GM19328 (cell line): ENCODE data around the gene F3.
"Not testable (repeated sequence)": the region's sequence is repeated elsewhere in the genome, so short reads cannot be mapped to it uniquely, and the experiment has no call there.

Experiments
- ATAC-seq: cut with Tn5 transposase; IDR thresholded peaks from one replicate; pipeline ENCODE4 v1.9.1; 2021; ENCODE audit warnings: mild to moderate bottlenecking, moderate library complexity; ENCODE audit not compliant: unreplicated experiment

Gene F3

GRCh38 chr1:94541246-94542087 is at the start of gene F3:
F3 (minus strand) TSS chr1:94541759; CDS start chr1:94541636, 123 bp downstream.
- ATAC-seq: no peak

DNA sequence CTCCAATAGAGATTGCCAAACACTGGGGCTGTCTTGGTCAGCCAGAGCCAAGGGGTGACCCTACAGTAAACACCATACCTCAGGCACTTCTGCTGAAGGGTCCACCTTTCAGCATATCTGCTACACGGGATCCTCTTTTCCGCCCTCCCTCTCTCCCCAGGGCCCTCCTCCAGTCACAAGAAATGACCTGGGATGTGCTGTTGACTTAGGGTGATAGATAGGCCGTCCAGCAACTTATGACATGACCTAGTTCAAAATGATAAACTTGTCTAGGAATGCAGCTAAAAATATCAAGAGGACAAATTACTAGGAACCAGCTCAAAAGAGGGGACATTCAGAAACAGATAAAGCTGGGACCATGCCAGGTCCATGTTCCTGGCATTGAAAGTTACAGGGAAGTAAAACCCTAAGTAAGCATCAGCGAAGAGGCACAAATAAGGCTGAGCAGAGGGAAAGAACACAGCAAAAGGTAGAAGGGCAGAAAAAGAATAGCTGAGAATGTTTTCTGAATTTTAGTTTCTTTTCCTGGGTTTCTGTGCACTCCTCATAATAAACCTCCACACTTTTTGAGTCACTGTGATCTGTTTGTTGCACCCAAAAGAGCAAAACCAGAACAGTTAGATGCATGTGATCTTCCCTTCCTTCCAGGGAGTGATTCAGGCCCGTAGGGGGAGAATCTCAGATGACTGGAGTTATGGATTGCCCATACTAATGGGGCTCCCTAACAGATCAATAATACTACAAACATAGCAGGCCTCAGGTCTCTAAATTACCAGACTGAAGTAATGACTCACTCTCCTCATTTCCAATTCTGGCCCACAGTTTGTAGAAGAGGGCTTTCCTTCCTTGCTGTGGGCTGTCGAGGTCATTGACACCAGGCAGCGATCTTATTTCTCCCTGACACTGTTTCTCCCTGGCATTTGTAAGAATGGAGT is 48.9 kb upstream of the F3 start:
- ATAC-seq: no peak

GRCh38 chr1:94589728-94590127 is 48.2 kb upstream of the F3 start:
- ATAC-seq: no peak

DNA sequence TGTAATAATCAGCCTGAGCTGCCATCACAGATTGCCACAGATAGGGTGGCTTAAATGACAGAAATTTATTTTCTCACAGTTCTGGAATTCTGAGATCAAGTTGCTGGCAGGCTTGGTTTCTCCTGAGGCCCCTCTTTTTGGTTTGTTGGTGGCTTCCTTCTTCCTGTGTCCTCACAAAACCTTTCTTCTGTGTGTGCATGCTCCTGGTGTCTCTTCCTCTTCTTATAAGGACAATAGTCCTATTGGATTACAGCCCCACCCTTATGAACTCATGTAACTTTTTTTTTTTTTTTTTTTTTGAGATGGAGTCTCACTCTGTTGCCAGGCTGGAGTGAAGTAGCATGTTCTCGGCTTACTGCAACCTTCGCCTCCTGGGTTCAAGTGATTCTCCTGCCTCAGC is 41.0 kb upstream of the F3 start:
- ATAC-seq: no peak

GRCh38 chr1:94580367-94581115 is 39.0 kb upstream of the F3 start:
- ATAC-seq: no peak

DNA sequence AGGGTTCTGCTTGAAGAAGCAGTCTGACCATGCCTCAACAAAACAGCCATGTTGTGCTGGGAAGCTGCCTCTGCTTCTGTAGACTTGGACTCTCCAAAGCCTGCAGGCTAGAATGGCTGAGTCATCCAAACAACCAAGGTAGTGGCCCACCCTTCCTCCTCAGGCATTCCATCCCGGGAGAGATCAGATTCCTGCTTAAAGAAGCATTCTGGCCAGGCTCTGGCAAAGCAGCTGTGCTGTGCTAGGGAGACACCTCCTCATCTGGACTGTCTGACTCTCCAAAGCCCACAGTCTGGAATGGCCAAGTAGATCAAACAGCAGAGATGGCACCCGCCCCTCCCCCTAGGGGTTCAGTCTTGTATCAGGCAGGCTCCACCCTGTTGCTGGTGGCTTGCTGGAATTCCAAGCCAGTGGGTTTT is 38.3 kb upstream of the F3 start:
- no peak for ATAC-seq

DNA sequence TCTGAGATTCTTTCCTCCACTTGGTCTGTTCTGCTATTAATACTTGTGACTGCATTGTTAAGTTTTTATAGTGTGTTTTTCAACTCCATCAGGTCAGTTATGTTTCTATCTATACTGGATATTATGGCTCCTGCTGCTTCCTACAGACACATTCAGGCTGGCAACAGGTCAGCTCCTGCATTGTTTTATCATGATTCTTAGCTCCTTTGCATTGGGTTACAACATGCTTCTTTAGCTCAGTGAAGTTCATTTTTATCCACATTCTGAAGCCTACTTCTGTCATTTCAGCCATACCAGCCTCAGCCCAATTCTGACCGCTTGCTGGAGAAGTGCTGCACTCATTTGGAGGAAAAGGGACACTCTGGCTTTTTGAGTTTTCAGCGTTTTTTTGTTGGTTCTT is 37.3 kb upstream of the F3 start:
- ATAC-seq: no peak

DNA sequence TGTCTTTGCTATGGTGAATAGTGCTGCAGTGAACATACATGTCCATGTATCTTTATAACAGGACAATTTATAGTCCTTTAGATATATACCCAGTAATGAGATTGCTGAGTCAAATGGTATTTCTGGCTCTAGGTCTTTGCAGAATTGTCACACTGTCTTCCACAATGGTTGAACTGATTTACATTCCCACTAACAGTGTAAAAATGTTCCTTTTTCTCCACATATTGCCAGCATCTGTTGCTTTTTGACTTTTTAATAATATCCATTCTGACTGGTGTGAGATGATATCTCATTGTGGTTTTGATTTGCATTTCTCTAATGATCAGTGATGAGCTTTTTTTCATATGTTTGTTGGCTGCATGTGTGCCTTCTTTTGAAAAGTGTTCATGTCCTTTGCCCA is 32.4 kb upstream of the F3 start:
- not testable (repeated sequence) for ATAC-seq

GRCh38 chr1:94572780-94573179 is 31.2 kb upstream of the F3 start:
- ATAC-seq: no peak

GRCh38 chr1:94570965-94571364 is 29.4 kb upstream of the F3 start:
- not testable (repeated sequence) for ATAC-seq

DNA sequence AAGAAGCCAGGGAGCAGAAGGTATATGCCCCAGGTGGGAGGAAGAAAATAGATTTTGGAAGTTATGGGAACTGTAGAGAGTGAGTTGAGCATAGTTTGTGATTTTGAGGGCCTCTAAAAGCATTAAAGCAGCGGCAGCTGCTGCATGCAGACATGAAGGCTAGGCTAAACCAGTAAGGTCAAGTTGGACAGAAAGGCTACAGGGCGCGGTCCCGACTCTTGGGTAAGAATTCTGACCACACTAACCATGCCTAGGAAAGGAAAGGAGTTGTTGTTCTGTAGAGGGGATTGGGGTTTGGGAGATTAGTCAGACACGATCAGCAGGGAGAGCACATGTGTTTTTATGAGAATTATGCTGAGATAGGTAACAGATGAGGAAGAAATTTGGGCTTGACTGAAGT is 27.2 kb upstream of the F3 start:
- not testable (repeated sequence) for ATAC-seq

DNA sequence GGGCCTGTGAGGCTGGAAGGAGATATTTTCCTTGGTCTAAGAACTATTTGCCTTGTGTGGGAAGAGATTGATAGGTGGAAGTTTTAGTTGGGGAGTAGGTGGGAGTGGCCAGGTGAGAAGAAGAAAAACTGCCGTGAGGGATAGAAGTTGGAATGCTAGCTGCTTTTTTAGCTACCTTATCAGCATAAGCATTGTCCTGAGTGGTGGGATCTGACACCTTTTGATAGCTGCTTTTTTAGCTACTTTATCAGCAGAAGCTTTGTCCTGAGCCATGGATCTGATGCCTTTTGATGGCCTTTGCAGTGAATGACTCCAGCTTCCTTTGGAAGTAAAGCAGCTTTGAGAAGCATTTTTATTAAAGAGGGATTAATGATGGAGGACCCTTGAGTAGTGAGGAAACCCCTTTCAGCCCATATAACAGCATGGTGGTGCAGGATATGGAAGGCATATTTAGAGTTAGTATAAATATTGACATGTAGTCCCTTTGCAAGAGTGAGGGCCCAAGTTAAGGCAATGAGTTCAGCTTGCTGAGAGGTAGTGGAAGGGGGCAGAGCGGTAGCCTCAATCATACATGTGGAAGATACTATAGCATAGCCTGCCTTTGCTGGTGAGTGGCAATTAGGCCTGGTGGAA is 26.5 kb upstream of the F3 start:
- not testable (repeated sequence) for ATAC-seq

GRCh38 chr1:94566436-94566835 is 24.9 kb upstream of the F3 start:
- not testable (repeated sequence) for ATAC-seq

DNA sequence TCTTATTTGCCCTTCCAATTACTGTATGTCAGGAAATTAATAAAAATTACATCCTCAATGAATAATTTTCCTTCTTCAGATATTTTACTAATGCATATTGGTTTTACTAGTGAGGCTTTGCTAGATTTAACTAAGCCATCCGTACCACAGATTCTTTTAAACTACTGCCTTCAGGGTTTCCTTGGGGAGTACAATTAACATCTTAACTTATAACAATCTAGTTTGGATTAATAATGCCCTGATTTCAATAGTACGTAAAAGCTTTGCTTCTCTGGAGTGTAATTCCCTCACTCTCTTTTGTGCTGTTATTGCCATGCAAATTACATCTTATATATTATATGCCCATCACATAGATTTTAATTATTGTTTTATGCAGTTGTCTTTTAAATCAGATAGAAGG is 24.3 kb upstream of the F3 start:
- ATAC-seq: no peak

DNA sequence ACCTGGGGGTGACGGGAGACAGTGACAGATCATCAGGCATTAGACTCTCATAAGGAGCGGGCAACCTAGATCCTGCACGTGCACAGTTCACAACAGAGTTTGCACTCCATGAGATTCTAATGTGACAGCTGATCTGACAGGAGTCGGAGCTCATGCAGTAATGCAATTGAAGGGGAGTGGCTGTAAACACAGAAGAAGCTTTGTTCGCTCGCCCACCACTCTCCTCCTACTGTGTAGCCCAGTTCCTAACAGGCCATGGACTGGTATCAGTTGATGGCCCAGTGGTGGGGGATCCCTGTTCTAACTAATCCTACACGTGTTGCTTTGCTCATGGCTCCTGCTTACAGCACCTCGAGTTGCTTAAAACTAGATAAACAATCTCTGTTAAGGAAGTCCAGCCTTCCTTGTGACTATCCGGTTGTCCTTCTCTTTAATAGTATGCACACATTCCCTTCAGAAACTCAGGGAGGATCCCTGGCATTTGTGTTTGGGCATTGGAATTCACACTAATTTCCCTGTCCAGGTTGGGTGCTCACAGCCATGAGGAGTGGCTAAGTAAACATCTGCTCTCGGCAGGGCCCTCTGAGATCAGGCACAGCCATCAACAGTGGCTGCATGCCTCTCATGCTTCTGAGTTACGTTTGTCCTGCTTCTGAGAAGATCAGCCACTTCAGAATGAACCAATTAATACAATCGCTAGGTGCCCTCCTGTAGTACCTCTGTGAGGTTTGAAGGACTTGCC is 21.1 kb upstream of the F3 start:
- no peak for ATAC-seq

DNA sequence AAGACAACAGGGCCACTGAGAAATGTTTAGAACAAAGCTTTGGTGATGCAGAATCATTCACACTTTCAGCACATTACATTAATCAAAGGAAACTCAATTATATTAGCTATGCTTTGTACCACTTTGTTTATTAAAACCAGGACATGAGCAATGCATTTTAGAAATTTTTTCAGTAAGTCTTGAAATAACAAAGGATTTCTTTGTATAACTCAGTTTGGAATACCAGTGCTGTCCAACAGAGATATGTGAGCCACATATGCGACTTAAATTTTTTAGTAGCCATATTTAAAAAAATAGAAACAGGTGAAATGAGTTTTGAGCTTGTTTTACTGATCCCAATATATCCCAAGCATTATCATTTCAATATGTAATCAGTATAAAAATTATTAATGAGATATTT is 18.8 kb upstream of the F3 start:
- no peak for ATAC-seq

DNA sequence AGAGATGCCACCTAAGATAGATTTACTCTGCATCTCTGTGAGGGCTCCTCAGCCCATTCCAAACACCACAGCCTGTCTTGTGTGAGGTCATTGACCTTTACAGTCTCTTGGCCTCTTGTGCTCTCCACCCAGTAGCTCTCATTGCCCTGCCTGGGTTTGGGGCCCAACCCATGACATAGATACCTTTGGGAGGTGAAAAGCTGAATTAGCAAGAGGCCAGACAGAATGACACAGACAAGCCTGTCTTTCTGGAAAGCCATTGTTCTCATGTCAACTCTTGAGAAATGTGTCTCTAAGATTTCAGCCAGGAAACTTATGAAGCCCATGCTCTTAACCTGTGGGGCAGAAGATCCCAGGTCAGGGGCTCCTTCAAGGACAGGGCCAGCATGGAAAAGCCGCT is 18.4 kb upstream of the F3 start:
- no peak for ATAC-seq

DNA sequence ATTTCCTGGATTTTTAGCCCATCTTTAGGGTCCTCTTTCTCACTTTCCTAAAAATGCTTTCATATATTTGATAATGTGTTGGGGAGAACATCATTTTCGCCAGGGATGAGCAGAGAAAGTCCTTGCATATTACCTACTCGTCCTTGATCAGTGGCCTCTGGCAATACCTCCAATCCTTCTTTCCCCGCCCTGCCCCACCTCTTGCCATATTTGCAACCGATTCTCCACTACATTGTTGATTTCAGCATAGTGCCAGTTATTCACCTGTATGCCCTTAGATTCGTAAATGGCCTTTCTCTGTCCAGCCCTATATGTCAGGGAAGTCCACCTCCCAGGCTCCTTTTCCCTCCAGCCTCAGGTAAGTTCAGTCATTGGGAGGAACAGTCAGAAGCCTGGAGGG is 13.5 kb upstream of the F3 start:
- no peak for ATAC-seq

- ATAC-seq: no peak
Observed at GRCh38 chr1:94554580-94554979, 13.0 kb upstream of the F3 start.

DNA sequence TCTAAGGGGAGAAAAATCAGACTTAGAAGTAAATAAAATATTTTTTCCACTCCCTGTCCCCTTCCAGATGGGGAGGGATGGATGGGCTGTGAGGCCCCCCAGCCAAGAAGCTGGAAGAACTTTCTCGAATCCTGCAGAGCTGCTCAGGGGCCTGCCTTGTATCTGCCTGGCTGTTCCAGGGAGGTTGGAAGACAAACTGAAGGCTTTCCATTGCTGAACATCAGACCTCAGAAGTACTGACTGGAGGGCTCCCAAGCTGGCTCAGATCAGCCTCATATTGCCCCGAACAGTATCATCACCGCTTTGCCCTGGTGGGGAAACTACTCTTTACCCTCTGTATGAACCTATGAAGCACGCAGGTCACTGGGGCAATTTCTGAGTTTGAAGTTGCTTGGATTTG is 12.4 kb upstream of the F3 start:
- no peak for ATAC-seq
